H9 (cell line): ENCODE data around the gene HAGHL. TPM values are rescaled to one million over a fixed set of nuclear protein-coding genes. Genes with fewer than 3 reads are reported as not detected.
"Not testable (repeated sequence)": the region's sequence is repeated elsewhere in the genome, so short reads cannot be mapped to it uniquely, and the experiment has no call there.

ENCODE experiments used
- DNase-seq: peaks from one replicate; pipeline ENCODE4 v3.0.0-alpha.2; 2017
- H2AFZ ChIP-seq: one replicate; pipeline ENCODE4 v1.6.1; 2013; ENCODE audit warnings: mild to moderate bottlenecking, low read length, control low read depth, moderate library complexity
- H2AK5ac ChIP-seq: 2 replicates; pipeline ENCODE4 v1.6.1; 2013; ENCODE audit warnings: low read length, control low read depth, mixed read lengths; ENCODE audit not compliant: insufficient read length
- H2BK120ac ChIP-seq: one replicate; pipeline ENCODE4 v1.6.1; 2013; ENCODE audit warnings: low read depth, mild to moderate bottlenecking, low read length, control low read depth, inconsistent platforms; ENCODE audit not compliant: poor library complexity, severe bottlenecking
- H2BK12ac ChIP-seq: 2 replicates; pipeline ENCODE4 v1.6.1; 2013; ENCODE audit warnings: low read length, control low read depth, mixed read lengths, low read depth; ENCODE audit not compliant: insufficient read length
- H2BK15ac ChIP-seq: 2 replicates; pipeline ENCODE4 v1.6.1; 2013; ENCODE audit warnings: low read depth, low read length, control low read depth
- H2BK20ac ChIP-seq: one replicate; pipeline ENCODE4 v1.6.1; 2013; ENCODE audit warnings: low read depth, mild to moderate bottlenecking, low read length, control low read depth, inconsistent platforms; ENCODE audit not compliant: poor library complexity, severe bottlenecking
- H2BK5ac ChIP-seq: 2 replicates; pipeline ENCODE4 v1.6.1; 2013; ENCODE audit warnings: low read length, control low read depth, mixed read lengths; ENCODE audit not compliant: insufficient read length
- H3K14ac ChIP-seq: 2 replicates; pipeline ENCODE4 v1.6.1; 2013; ENCODE audit warnings: low read length, control low read depth; ENCODE audit not compliant: insufficient read depth
- H3K18ac ChIP-seq: 2 replicates; pipeline ENCODE4 v1.6.1; 2013; ENCODE audit warnings: low read depth, mild to moderate bottlenecking, mixed read lengths, low read length, control low read depth; ENCODE audit not compliant: insufficient read length
- H3K23ac ChIP-seq: 2 replicates; pipeline ENCODE4 v1.6.1; 2013; ENCODE audit warnings: low read length, control low read depth, mixed read lengths, low read depth; ENCODE audit not compliant: insufficient read length
- H3K23me2 ChIP-seq: 2 replicates; pipeline ENCODE4 v1.6.1; 2013; ENCODE audit warnings: low read depth, mild to moderate bottlenecking, mixed read lengths, low read length, control low read depth; ENCODE audit not compliant: insufficient read length, poor library complexity, severe bottlenecking
- H3K27ac ChIP-seq: 2 replicates; pipeline ENCODE4 v1.5.1; 2013; ENCODE audit warnings: low read length, control low read depth, mixed read lengths, low read depth; ENCODE audit not compliant: insufficient read length
- H3K27me3 ChIP-seq: 2 replicates; pipeline ENCODE4 v1.6.1; 2013; ENCODE audit warnings: low read length, control low read depth, inconsistent platforms; ENCODE audit not compliant: insufficient read depth
- H3K4ac ChIP-seq: 2 replicates; pipeline ENCODE4 v1.6.1; 2013; ENCODE audit warnings: low read depth, mild to moderate bottlenecking, control low read depth, inconsistent platforms, low read length, moderate library complexity
- H3K4me1 ChIP-seq: 2 replicates; pipeline ENCODE4 v1.6.1; 2013; ENCODE audit warnings: low read length, control low read depth, inconsistent platforms; ENCODE audit not compliant: insufficient read depth
- H3K4me2 ChIP-seq: 2 replicates; pipeline ENCODE4 v1.6.1; 2013; ENCODE audit warnings: low read length, control low read depth, mixed read lengths; ENCODE audit not compliant: insufficient read length, insufficient read depth
- H3K56ac ChIP-seq: 2 replicates; pipeline ENCODE4 v1.6.1; 2013; ENCODE audit warnings: low read depth, mild to moderate bottlenecking, mixed read lengths, low read length, control low read depth; ENCODE audit not compliant: insufficient read length
- H3K79me1 ChIP-seq: 2 replicates; pipeline ENCODE4 v1.6.1; 2013; ENCODE audit warnings: low read depth, mild to moderate bottlenecking, moderate library complexity, low read length, control low read depth, inconsistent platforms; ENCODE audit not compliant: insufficient read depth, poor library complexity, severe bottlenecking
- H3K79me2 ChIP-seq: 2 replicates; pipeline ENCODE4 v1.6.1; 2013; ENCODE audit warnings: low read length, control low read depth, inconsistent platforms; ENCODE audit not compliant: insufficient read depth
- H3K9ac ChIP-seq: 2 replicates; pipeline ENCODE4 v1.6.1; 2013; ENCODE audit warnings: low read length, control low read depth, mixed read lengths; ENCODE audit not compliant: insufficient read length; ENCODE audit errors: extremely low read depth
- H3K9me3 ChIP-seq: one replicate; pipeline ENCODE4 v1.6.1; 2013; ENCODE audit warnings: low read depth, low read length, inconsistent platforms; ENCODE audit not compliant: control insufficient read depth
- H3T11ph ChIP-seq: one replicate; pipeline ENCODE4 v1.6.1; 2013; ENCODE audit warnings: mild to moderate bottlenecking, low read length, control low read depth, inconsistent platforms
- H4K20me1 ChIP-seq: one replicate; pipeline ENCODE4 v1.6.1; 2013; ENCODE audit not compliant: control insufficient read depth, insufficient read length, insufficient read depth
- H4K5ac ChIP-seq: 2 replicates; pipeline ENCODE4 v1.6.1; 2013; ENCODE audit warnings: low read depth, mild to moderate bottlenecking, mixed read lengths, low read length, control low read depth; ENCODE audit not compliant: insufficient read length
- H4K8ac ChIP-seq: replicated peaks from 2 replicates; pipeline ENCODE4 v1.6.1; 2013; ENCODE audit warnings: low read length, control low read depth, mixed read lengths, low read depth; ENCODE audit not compliant: insufficient read length
- H4K91ac ChIP-seq: 2 replicates; pipeline ENCODE4 v1.6.1; 2013; ENCODE audit warnings: low read depth, mild to moderate bottlenecking, moderate library complexity, mixed read lengths, low read length, control low read depth; ENCODE audit not compliant: insufficient read length
- H3K27ac Mint-ChIP-seq, 3 experiments: 2 replicates in 2 of 3; 3 replicates in 1 of 3; pipeline ENCODE4 v1.8.0; 2020 to 2021; ENCODE audit warnings: mixed read lengths in 3 of 3, mild to moderate bottlenecking in 1 of 3, moderate library complexity in 1 of 3
- H3K27me3 Mint-ChIP-seq: 2 replicates; pipeline ENCODE4 v1.8.0; 2021; ENCODE audit warnings: low read depth, mild to moderate bottlenecking, moderate library complexity, mixed read lengths
- H3K36me3 Mint-ChIP-seq, 3 experiments: 2 replicates in 2 of 3; 3 replicates in 1 of 3; pipeline ENCODE4 v1.8.0; 2020 to 2021; ENCODE audit warnings: low read depth in 3 of 3, mixed read lengths in 3 of 3; ENCODE audit not compliant: insufficient read depth in 1 of 3
- H3K4me1 Mint-ChIP-seq, 2 experiments: 2 replicates each; pipeline ENCODE4 v1.8.0; 2020; ENCODE audit warnings: mixed read lengths in 2 of 2
- H3K4me3 Mint-ChIP-seq, 2 experiments: 2 replicates in 1 of 2; 3 replicates in 1 of 2; pipeline ENCODE4 v1.8.0; 2020 to 2021; ENCODE audit warnings: mild to moderate bottlenecking in 2 of 2, mixed read lengths in 2 of 2, moderate library complexity in 1 of 2
- H3K9me3 Mint-ChIP-seq, 2 experiments: 2 replicates in 1 of 2; 3 replicates in 1 of 2; pipeline ENCODE4 v1.8.0; 2020; ENCODE audit warnings: mild to moderate bottlenecking in 2 of 2, mixed read lengths in 2 of 2, moderate library complexity in 1 of 2
- CTCF ChIP-seq: fragments of 200-600 bp; sonication (generic); conservative IDR thresholded peaks from 3 replicates; pipeline ENCODE4 v1.8.0; 2021; ENCODE audit warnings: antibody characterized with exemption, mild to moderate bottlenecking
- WGBS: extraction: QIAGEN DNeasy Blood & Tissue Kit; methylation state at CpG from one replicate; pipeline ENCODE4 v1.1.7; 2013; ENCODE audit warnings: missing lambda C conversion rate, low lambda C conversion rate, mixed read lengths; ENCODE audit not compliant: insufficient read length; ENCODE audit errors: extremely low coverage; 5-methylcytosine and 5-hydroxymethylcytosine counted together
- total RNA-seq: library from RNA; stranded (reverse); gene quantifications from 2 replicates; pipeline ENCODE4 v1.2.1, GENCODE V29; 2021

Gene HAGHL
- total RNA-seq, 1 experiment from 2014 or later: 25.2 TPM

- H3K9ac ChIP-seq: no peak overlapping the region
- peaks cover 24% of the 10 kb centered on the region for H3K27me3 Mint-ChIP-seq
Measured at GRCh38 chr16:775236-775796, 48.4 kb downstream of the HAGHL start.

GRCh38 chr16:776298-776697 is 49.4 kb downstream of the HAGHL start:
- not testable (repeated sequence) for H2BK120ac ChIP-seq, H3K9ac ChIP-seq, H3K9me3 Mint-ChIP-seq, H3K18ac ChIP-seq, H2BK20ac ChIP-seq, H4K5ac ChIP-seq, H3K56ac ChIP-seq, H2AFZ ChIP-seq, H3K27ac Mint-ChIP-seq, H4K20me1 ChIP-seq, H3K4me3 Mint-ChIP-seq, H3K4ac ChIP-seq, H3K36me3 Mint-ChIP-seq, H3K14ac ChIP-seq, H3K79me2 ChIP-seq, H4K91ac ChIP-seq, H2BK15ac ChIP-seq, H3K23ac ChIP-seq, H2AK5ac ChIP-seq, H4K8ac ChIP-seq, H3K27ac ChIP-seq, H3K4me2 ChIP-seq, H3K23me2 ChIP-seq, H3K79me1 ChIP-seq, H3K4me1 ChIP-seq, H2BK12ac ChIP-seq, H3T11ph ChIP-seq, DNase-seq, H3K9me3 ChIP-seq, H3K4me1 Mint-ChIP-seq, H3K27me3 ChIP-seq, H2BK5ac ChIP-seq
- H3K27me3 Mint-ChIP-seq: peaks cover 28% of the 10 kb centered on the region
- WGBS: no CpG with 5 or more reads among the region's 10 CpGs

More at GRCh38 chr16:775236-775796, 48.4 kb downstream of the HAGHL start:
- Histone ChIP-seq H3K27ac (no peak overlapping the region), H3K4me2 (no peak overlapping the region), H3K4ac (no peak overlapping the region), H4K20me1 (no peaks in the 10 kb centered on the region), H4K5ac (no peak overlapping the region), H3K27me3 (no peaks in the 10 kb centered on the region), H2BK20ac (no peak overlapping the region), H3K14ac (no peak overlapping the region), H2BK12ac (no peak overlapping the region), H2AK5ac (no peak overlapping the region), H2BK120ac (no peak overlapping the region), H3K23me2 (no peaks in the 10 kb centered on the region), H3K56ac (no peak overlapping the region), H3K4me1 (no peaks in the 10 kb centered on the region), H2AFZ (no peak overlapping the region), H2BK15ac (no peak overlapping the region), H3K79me1 (no peaks in the 10 kb centered on the region), H3K18ac (no peak overlapping the region), H4K91ac (no peak overlapping the region), H2BK5ac (no peak overlapping the region), H4K8ac (no peak overlapping the region), H3T11ph (no peak overlapping the region), H3K79me2 (no peaks in the 10 kb centered on the region), H3K9me3 (no peaks in the 10 kb centered on the region), H3K23ac (no peak overlapping the region)
- DNase-seq: no peak
- H3K4me1 Mint-ChIP-seq: no peaks in the 10 kb centered on the region
- no peak overlapping the region for H3K4me3 Mint-ChIP-seq
- H3K27ac Mint-ChIP-seq: no peak overlapping the region
- no peaks in the 10 kb centered on the region for H3K36me3 Mint-ChIP-seq
- no peaks in the 10 kb centered on the region; a peak in 1 of 5 replicates for H3K9me3 Mint-ChIP-seq
- no CpG with 5 or more reads among the region's 36 CpGs for WGBS
- TF ChIP-seq CTCF: no peak
